Fibroblast of lung (primary cell): Measurements from ENCODE around the gene GP5. TPM values are rescaled to one million over a fixed set of nuclear protein-coding genes. Genes with fewer than 3 reads are reported as not detected.

Experiments used
- DNase-seq, 2 donors: peaks; one replicate each; pipeline versions ENCODE4 v3.0.0 to v3.0.0-alpha.2; 2010; ENCODE audit warnings: low read depth in 2 of 2
- H2AFZ ChIP-seq: 2 replicates; pipeline ENCODE4 v1.5.1; 2012; ENCODE audit warnings: low read length, control low read depth, inconsistent platforms
- H3K27ac ChIP-seq: 2 replicates; pipeline ENCODE4 v1.5.1; 2011; ENCODE audit warnings: low read length, control low read depth; ENCODE audit not compliant: insufficient read depth
- H3K27me3 ChIP-seq: 2 replicates; pipeline ENCODE4 v1.5.1; 2011; ENCODE audit warnings: mild to moderate bottlenecking, low read length; ENCODE audit not compliant: control insufficient read depth, insufficient read depth
- H3K36me3 ChIP-seq: 2 replicates; pipeline ENCODE4 v1.5.1; 2011; ENCODE audit warnings: low read length; ENCODE audit not compliant: control insufficient read depth, insufficient read depth
- H3K4me1 ChIP-seq: 2 replicates; pipeline ENCODE4 v1.5.1; 2011; ENCODE audit warnings: low read length; ENCODE audit not compliant: control insufficient read depth, insufficient read depth; ENCODE audit errors: extremely low read depth
- H3K4me2 ChIP-seq: 2 replicates; pipeline ENCODE4 v1.5.1; 2011; ENCODE audit warnings: low read length, control low read depth; ENCODE audit not compliant: insufficient read depth; ENCODE audit errors: extremely low read depth
- H3K4me3 ChIP-seq, 4 experiments: fragments of 200-600 bp in 1 of 4; sonication (generic) in 1 of 4; replicated peaks in 1 of 4; 2 replicates each; pipeline ENCODE4 v1.5.1; 2011 to 2016; ENCODE audit warnings: low read length in 4 of 4, low read depth in 3 of 4, mild to moderate bottlenecking in 3 of 4, control low read depth in 2 of 4, inconsistent platforms in 1 of 4, mixed read lengths in 1 of 4; ENCODE audit not compliant: insufficient read depth in 1 of 4; ENCODE audit errors: control extremely low read depth in 1 of 4
- H3K79me2 ChIP-seq: 2 replicates; pipeline ENCODE4 v1.5.1; 2012; ENCODE audit warnings: mild to moderate bottlenecking, low read length, inconsistent platforms; ENCODE audit not compliant: control insufficient read depth, insufficient read depth
- H3K9ac ChIP-seq: 2 replicates; pipeline ENCODE4 v1.5.1; 2011; ENCODE audit warnings: mild to moderate bottlenecking, low read length, control low read depth; ENCODE audit not compliant: insufficient read depth
- H3K9me3 ChIP-seq: 2 replicates; pipeline ENCODE4 v1.5.1; 2012; ENCODE audit warnings: low read depth, low read length; ENCODE audit not compliant: control insufficient read depth, insufficient read depth
- H4K20me1 ChIP-seq: 2 replicates; pipeline ENCODE4 v1.5.1; 2011; ENCODE audit warnings: low read length; ENCODE audit not compliant: control insufficient read depth, insufficient read depth; ENCODE audit errors: extremely low read depth
- EZH2 ChIP-seq: IDR thresholded peaks from 2 replicates; pipeline ENCODE4 v1.5.1; 2012; ENCODE audit warnings: low read length, control low read depth, mild to moderate bottlenecking; ENCODE audit errors: missing control alignments
- polyA plus RNA-seq, 2 donors: library from polyadenylated mRNA; depleted of rRNA in 1 of 2; stranded (reverse) in 1 of 2; unstranded in 1 of 2; fragments of >200 nt; gene quantifications; 2 replicates each; pipeline ENCODE4 v1.2.1, GENCODE V29; 2011 to 2012; ENCODE audit warnings: missing spikeins in 1 of 2
- total RNA-seq: library from RNA; depleted of rRNA; stranded (reverse); fragments of >200 nt; gene quantifications from 2 replicates; pipeline ENCODE4 v1.2.1, GENCODE V29; 2014
- TF ChIP-seq, protein P1 (sequence below), 2 donors: IDR thresholded peaks in 1 of 2; conservative IDR thresholded peaks in 1 of 2; 1 replicate in 1 of 2; 2 replicates in 1 of 2; pipeline ENCODE4 v1.5.1; 2011 to 2012; ENCODE audit warnings: low read length in 2 of 2, control low read depth in 1 of 2, inconsistent platforms in 1 of 2, low read depth in 1 of 2, mild to moderate bottlenecking in 1 of 2

Gene GP5
- total and polyA plus RNA-seq, 2 donors (not counting 1 experiment from before 2014, with no cell fraction given): 0.06 to 0.17 TPM

DNA sequence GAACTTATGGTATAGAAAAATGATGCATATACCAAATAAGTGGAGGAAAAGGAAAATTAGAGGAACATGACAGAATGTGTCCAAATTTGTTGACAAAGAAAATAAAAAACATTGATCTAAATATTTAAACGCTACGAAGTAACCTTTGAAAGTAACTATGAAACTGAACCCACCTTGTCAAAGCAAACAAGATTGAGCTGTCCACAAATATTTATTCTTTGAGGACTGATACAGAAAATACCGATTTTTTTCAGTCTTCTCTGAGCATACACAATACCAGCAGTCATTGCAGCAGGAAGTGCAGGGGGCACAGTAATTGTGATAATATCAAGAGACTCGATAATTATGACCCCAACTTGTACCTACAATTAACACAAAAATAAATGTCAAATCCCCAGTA, 47.7 kb upstream of the GP5 start:
- H3K4me3 ChIP-seq: no peak overlapping the region
- H3K4me1 ChIP-seq: no peaks in the 10 kb centered on the region
- no peaks in the 10 kb centered on the region for H3K79me2 ChIP-seq
- no peak overlapping the region for H3K27ac ChIP-seq
- no peaks in the 10 kb centered on the region for H3K27me3 ChIP-seq
- H3K9ac ChIP-seq: no peak overlapping the region
- H3K9me3 ChIP-seq: no peaks in the 10 kb centered on the region
- H3K4me2 ChIP-seq: no peak overlapping the region
- no peak overlapping the region for H2AFZ ChIP-seq
- TF ChIP-seq EZH2: no peak
- TF ChIP-seq, protein P1, sequence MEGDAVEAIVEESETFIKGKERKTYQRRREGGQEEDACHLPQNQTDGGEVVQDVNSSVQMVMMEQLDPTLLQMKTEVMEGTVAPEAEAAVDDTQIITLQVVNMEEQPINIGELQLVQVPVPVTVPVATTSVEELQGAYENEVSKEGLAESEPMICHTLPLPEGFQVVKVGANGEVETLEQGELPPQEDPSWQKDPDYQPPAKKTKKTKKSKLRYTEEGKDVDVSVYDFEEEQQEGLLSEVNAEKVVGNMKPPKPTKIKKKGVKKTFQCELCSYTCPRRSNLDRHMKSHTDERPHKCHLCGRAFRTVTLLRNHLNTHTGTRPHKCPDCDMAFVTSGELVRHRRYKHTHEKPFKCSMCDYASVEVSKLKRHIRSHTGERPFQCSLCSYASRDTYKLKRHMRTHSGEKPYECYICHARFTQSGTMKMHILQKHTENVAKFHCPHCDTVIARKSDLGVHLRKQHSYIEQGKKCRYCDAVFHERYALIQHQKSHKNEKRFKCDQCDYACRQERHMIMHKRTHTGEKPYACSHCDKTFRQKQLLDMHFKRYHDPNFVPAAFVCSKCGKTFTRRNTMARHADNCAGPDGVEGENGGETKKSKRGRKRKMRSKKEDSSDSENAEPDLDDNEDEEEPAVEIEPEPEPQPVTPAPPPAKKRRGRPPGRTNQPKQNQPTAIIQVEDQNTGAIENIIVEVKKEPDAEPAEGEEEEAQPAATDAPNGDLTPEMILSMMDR (conservative IDR thresholded peaks at IDR 0.05 in 1 of 2, IDR thresholded peaks at IDR 0.05 in 1 of 2; ENCODE audit: low read depth in 1 of 2, low read length in 2 of 2): no peak
- H4K20me1 ChIP-seq: no peaks in the 10 kb centered on the region
- H3K36me3 ChIP-seq: peaks cover 11% of the 10 kb centered on the region
- no peak for DNase-seq

DNA sequence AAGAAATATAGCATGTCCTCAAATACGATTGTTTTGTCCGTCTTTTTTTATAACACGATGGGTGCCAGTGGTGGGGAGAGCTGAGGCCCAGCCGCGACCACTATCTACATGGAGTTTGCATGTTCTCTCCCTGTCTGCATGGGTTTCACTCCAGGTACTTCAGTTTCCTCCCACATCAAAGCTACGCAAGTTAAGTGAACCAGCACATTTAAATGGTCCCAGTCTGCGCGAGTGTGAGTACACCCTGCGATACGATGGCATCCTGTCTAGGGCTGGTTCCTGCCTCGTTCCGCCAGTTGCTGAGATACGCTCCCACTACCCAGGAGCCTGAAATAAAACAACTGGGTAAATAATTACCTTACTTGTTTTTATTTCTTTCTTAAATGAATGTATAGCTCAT, 47.1 kb upstream of the GP5 start:
- H3K9ac ChIP-seq: no peak overlapping the region
- H3K4me2 ChIP-seq: no peak overlapping the region
- no peaks in the 10 kb centered on the region for H4K20me1 ChIP-seq
- no peak for TF ChIP-seq EZH2
- TF ChIP-seq, protein P1 (conservative IDR thresholded peaks at IDR 0.05 in 1 of 2, IDR thresholded peaks at IDR 0.05 in 1 of 2; ENCODE audit: low read depth in 1 of 2, low read length in 2 of 2): no peak
- H3K4me3 ChIP-seq: no peak overlapping the region
- H3K9me3 ChIP-seq: no peaks in the 10 kb centered on the region
- H2AFZ ChIP-seq: no peak overlapping the region
- no peak for DNase-seq
- no peaks in the 10 kb centered on the region for H3K27me3 ChIP-seq
- H3K79me2 ChIP-seq: no peaks in the 10 kb centered on the region
- peaks cover 9% of the 10 kb centered on the region for H3K36me3 ChIP-seq
- no peak overlapping the region for H3K27ac ChIP-seq
- H3K4me1 ChIP-seq: no peaks in the 10 kb centered on the region

DNA sequence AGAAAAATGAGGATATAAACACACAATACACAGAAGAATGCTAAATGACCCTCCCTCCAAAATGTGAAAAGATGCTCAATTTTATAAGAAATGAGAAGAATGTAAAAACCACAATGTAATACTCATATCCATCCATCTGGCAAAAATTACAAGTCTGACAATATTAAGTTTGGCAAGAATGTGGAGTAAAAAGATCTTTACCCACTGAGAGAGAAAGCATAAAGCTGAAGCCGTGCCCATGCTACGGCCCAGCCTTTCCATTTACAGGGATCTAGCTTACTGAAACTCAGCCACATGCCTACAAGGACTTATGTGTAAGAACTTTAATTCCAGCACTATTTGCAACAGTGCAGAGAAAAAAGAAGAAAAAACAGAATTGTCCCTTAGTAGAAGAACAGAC, 44.8 kb upstream of the GP5 start:
- no peak overlapping the region for H2AFZ ChIP-seq
- no peaks in the 10 kb centered on the region for H4K20me1 ChIP-seq
- H3K4me3 ChIP-seq: no peak overlapping the region
- no peak for TF ChIP-seq EZH2
- TF ChIP-seq, protein P1 (conservative IDR thresholded peaks at IDR 0.05 in 1 of 2, IDR thresholded peaks at IDR 0.05 in 1 of 2; ENCODE audit: low read depth in 1 of 2, low read length in 2 of 2): no peak
- H3K9ac ChIP-seq: no peak overlapping the region
- H3K4me1 ChIP-seq: peaks cover 2% of the 10 kb centered on the region
- H3K9me3 ChIP-seq: no peaks in the 10 kb centered on the region
- H3K79me2 ChIP-seq: peaks cover 1% of the 10 kb centered on the region
- no peak overlapping the region for H3K27ac ChIP-seq
- H3K4me2 ChIP-seq: no peak overlapping the region
- H3K36me3 ChIP-seq: peaks cover 7% of the 10 kb centered on the region
- no peak for DNase-seq
- no peaks in the 10 kb centered on the region for H3K27me3 ChIP-seq
